Naive thymus-derived CD4-positive, alpha-beta T cell (primary cell): ENCODE measurements around the gene NRL. TPM values are rescaled to one million over a fixed set of nuclear protein-coding genes. Genes with fewer than 3 reads are reported as not detected.
A peak's percentile ranks its signal among the peaks of the same experiment; 100 is the strongest.

ENCODE experiments used
- ATAC-seq: fragments of 150-1000 bp; cut with Tn5 transposase; 2 replicates; pipeline ENCODE4 v1.10.0; 2021; ENCODE audit warnings: mild to moderate bottlenecking, moderate library complexity
- CTCF ChIA-PET: fragments of 350-600 bp; sonication (Branson Sonifier 250); formaldehyde crosslinking; loops from one replicate; lab custom pipeline; 2021; ENCODE audit warnings: antibody characterized with exemption; lab: Charles Lee
- POLR2A ChIA-PET: fragments of 350-600 bp; sonication (Branson Sonifier 250); formaldehyde crosslinking; loops from one replicate; lab custom pipeline; 2021; ENCODE audit warnings: antibody characterized with exemption, inconsistent platforms; lab: Charles Lee
- DNase-seq, 9 donors: peaks; one replicate each; pipeline versions ENCODE4 v3.0.0 to v3.0.0-alpha.2; 2020 to 2022; ENCODE audit warnings: mixed read lengths in 1 of 9
- H3K27ac ChIP-seq: one replicate; pipeline ENCODE4 v1.7.0; 2013; ENCODE audit warnings: mild to moderate bottlenecking, low read depth, low read length, moderate library complexity
- H3K27me3 ChIP-seq, 2 donors: one replicate each; pipeline ENCODE4 v1.7.0; 2013; ENCODE audit warnings: low read length in 2 of 2, mild to moderate bottlenecking in 2 of 2, moderate library complexity in 2 of 2; ENCODE audit not compliant: control insufficient read depth in 2 of 2, insufficient read depth in 2 of 2
- H3K36me3 ChIP-seq, 3 experiments: 1 replicate in 2 of 3; 2 replicates in 1 of 3; pipeline ENCODE4 v1.7.0; 2013; ENCODE audit warnings: low read length in 3 of 3, mild to moderate bottlenecking in 3 of 3, moderate library complexity in 1 of 3; ENCODE audit not compliant: insufficient read depth in 3 of 3, control insufficient read depth in 2 of 3
- H3K4me1 ChIP-seq, 2 donors: one replicate each; pipeline ENCODE4 v1.7.0; 2013; ENCODE audit warnings: low read length in 2 of 2, mild to moderate bottlenecking in 2 of 2, moderate library complexity in 1 of 2; ENCODE audit not compliant: control insufficient read depth in 2 of 2, insufficient read depth in 2 of 2
- H3K4me3 ChIP-seq: 2 replicates; pipeline ENCODE4 v1.7.0; 2013; ENCODE audit warnings: mild to moderate bottlenecking, low read length
- H3K9me3 ChIP-seq, 3 experiments: 1 replicate in 2 of 3; 2 replicates in 1 of 3; pipeline ENCODE4 v1.7.0; 2013; ENCODE audit warnings: low read length in 3 of 3; ENCODE audit not compliant: control insufficient read depth in 2 of 3
- H3K27ac Mint-ChIP-seq, 9 donors: one replicate each; pipeline ENCODE4 v1.8.0; 2020 to 2022; ENCODE audit warnings: mixed read lengths in 9 of 9, mild to moderate bottlenecking in 8 of 9, moderate library complexity in 5 of 9, inconsistent platforms in 2 of 9
- H3K27me3 Mint-ChIP-seq, 5 donors: one replicate each; pipeline ENCODE4 v1.8.0; 2021 to 2022; ENCODE audit warnings: mixed read lengths in 5 of 5, mild to moderate bottlenecking in 1 of 5
- H3K36me3 Mint-ChIP-seq, 5 donors: one replicate each; pipeline ENCODE4 v1.8.0; 2020 to 2022; ENCODE audit warnings: mixed read lengths in 5 of 5, mild to moderate bottlenecking in 3 of 5, inconsistent platforms in 1 of 5
- H3K4me1 Mint-ChIP-seq, 7 donors: one replicate each; pipeline ENCODE4 v1.8.0; 2020 to 2022; ENCODE audit warnings: mixed read lengths in 7 of 7, mild to moderate bottlenecking in 3 of 7, inconsistent platforms in 1 of 7
- H3K4me3 Mint-ChIP-seq, 10 donors: one replicate each; pipeline ENCODE4 v1.8.0; 2020 to 2022; ENCODE audit warnings: mild to moderate bottlenecking in 10 of 10, mixed read lengths in 10 of 10, moderate library complexity in 6 of 10, inconsistent platforms in 2 of 10
- H3K9me3 Mint-ChIP-seq, 11 donors: one replicate each; pipeline ENCODE4 v1.8.0; 2020 to 2022; ENCODE audit warnings: mixed read lengths in 11 of 11, mild to moderate bottlenecking in 4 of 11, inconsistent platforms in 1 of 11, moderate library complexity in 1 of 11
- intact Hi-C, 2 donors: fragments of 100-400 bp; cut with micrococcal nuclease; formaldehyde crosslinking; loops; one replicate each; pipeline ENCODE4 v1.15.1; 2023
- polyA plus RNA-seq, 2 donors: library from polyadenylated mRNA; unstranded; fragments of 300-500 nt; fragmentation: Illumina TruSeq; gene quantifications; one replicate each; pipeline ENCODE4 v1.2.3, GENCODE V29; 2021
- total RNA-seq, 6 experiments: library from RNA in 5 of 6; stranded (reverse) in 5 of 6; gene quantifications; 1 replicate in 5 of 6; 2 replicates in 1 of 6; pipeline ENCODE4 v1.2.3 and lab custom pipeline; 2021 to 2026

NRL gene
- total and polyA plus RNA-seq, 7 experiments from 2014 or later, result 2.1 to 4.5 (median 3.7) TPM

GRCh38 chr14:24137529-24138395 is 23.0 kb upstream of the NRL start:
- Histone ChIP-seq H3K9me3 (no peaks in the 10 kb centered on the region), H3K36me3 (peaks cover 0 to 32% (median 10%) of the 10 kb centered on the region in 3 experiments), H3K27ac (peak overlapping the region; percentile 97), H3K27me3 (no peaks in the 10 kb centered on the region), H3K4me1 (peaks cover 22 to 29% of the 10 kb centered on the region in 2 donors), H3K4me3 (no peak overlapping the region)
- Mint-ChIP-seq H3K27ac (peak overlapping the region; percentile 32 to 94 (median 90)), H3K27me3 (no peaks in the 10 kb centered on the region), H3K4me1 (peaks cover 42 to 68% (median 59%) of the 10 kb centered on the region in 7 donors), H3K36me3 (peaks cover 0 to 41% (median 17%) of the 10 kb centered on the region in 5 donors), H3K9me3 (peaks cover 0 to 2% (median 0%) of the 10 kb centered on the region in 11 donors), H3K4me3 (peak overlapping the region; percentile 74 to 94 (median 92))
- DNase-seq, result no peak
- CTCF ChIA-PET, result interaction anchor here (0.9 to 2.5 kb wide), 4 partner anchors 8 to 28 kb away, joined by 3 to 11 read pairs (median 6); partner anchors contain the start of genes DCAF11, IRF9 and NRL
- POLR2A ChIA-PET, result interaction anchor here (0.8 to 11.7 kb wide), 5 partner anchors 11 to 105 kb away, joined by 4 to 298 read pairs (median 37); partner anchors contain the start of genes DCAF11, IRF9, NRL and PSME2
- no peak for ATAC-seq
- intact Hi-C loops, result loop anchor here in 1 of 2 donors (2.0 kb wide), 1 partner anchor 95 kb away; the partner anchor contains the start of genes GMPR2 and NEDD8

- no peaks in the 10 kb centered on the region for H3K27me3 ChIP-seq
- intact Hi-C loops, result loop anchor here (1.0 to 2.0 kb wide), 11 partner anchors 10 to 162 kb away; partner anchors contain the start of genes IRF9 (in 2 of the 2), PCK2 (in 2 of the 2), RNF31 (in 2 of the 2) and CHMP4A (in 1 of the 2)
- Mint-ChIP-seq H3K27ac (peak overlapping the region; percentile 84 to 94 (median 92)), H3K36me3 (peaks cover 0 to 37% (median 17%) of the 10 kb centered on the region in 5 donors), H3K4me3 (peak overlapping the region; percentile 84 to 94 (median 90)), H3K9me3 (peaks cover 0 to 4% (median 0%) of the 10 kb centered on the region in 11 donors), H3K27me3 (no peaks in the 10 kb centered on the region), H3K4me1 (peaks cover 48 to 71% (median 62%) of the 10 kb centered on the region in 7 donors)
- H3K9me3 ChIP-seq, result no peaks in the 10 kb centered on the region
- peaks cover 19 to 33% of the 10 kb centered on the region in 2 donors for H3K4me1 ChIP-seq
- H3K27ac ChIP-seq, result peak overlapping the region; percentile 97
- DNase-seq (no peak), ATAC-seq (no peak)
- peaks cover 0 to 32% (median 10%) of the 10 kb centered on the region in 3 experiments for H3K36me3 ChIP-seq
- ChIA-PET CTCF (interaction anchor here (1.0 to 2.5 kb wide), 3 partner anchors 22 to 27 kb away, joined by 3 to 11 read pairs (median 10); partner anchors contain the start of genes DCAF11, IRF9 and NRL), POLR2A (interaction anchor here (0.9 to 11.7 kb wide), 10 partner anchors 12 to 134 kb away, joined by 4 to 298 read pairs (median 10); partner anchors contain the start of genes DCAF11, IRF9, MDP1 and NRL)
- peak overlapping the region; percentile 83 for H3K4me3 ChIP-seq
Observed at GRCh38 chr14:24136684-24137528, 22.2 kb upstream of the NRL start.

- H3K4me1 Mint-ChIP-seq, result peaks cover 48 to 70% (median 64%) of the 10 kb centered on the region in 7 donors
- peak; percentile 88 to 97 (median 92) for DNase-seq
- H3K36me3 Mint-ChIP-seq, result peaks cover 0 to 36% (median 17%) of the 10 kb centered on the region in 5 donors
- peak within 1 kb of the TSS; percentile 86 to 98 (median 93) for H3K27ac Mint-ChIP-seq
- ChIA-PET POLR2A (interaction anchor here (0.7 to 11.7 kb wide), 15 partner anchors 13 to 834 kb away, joined by 3 to 298 read pairs (median 5); partner anchors contain the start of genes CHMP4A, DCAF11, IRF9 and MDP1), CTCF (interaction anchor here (0.6 to 2.1 kb wide), 8 partner anchors 11 to 107 kb away, joined by 3 to 11 read pairs (median 3); partner anchors contain the start of genes IRF9 and TINF2)
- Histone ChIP-seq H3K4me3 (peak within 1 kb of the TSS; percentile 83), H3K9me3 (no peaks in the 10 kb centered on the region), H3K4me1 (peaks cover 16 to 37% of the 10 kb centered on the region in 2 donors), H3K36me3 (peaks cover 0 to 29% (median 10%) of the 10 kb centered on the region in 3 experiments), H3K27ac (peak within 1 kb of the TSS; percentile 97), H3K27me3 (no peaks in the 10 kb centered on the region)
- peak within 1 kb of the TSS; percentile 88 to 95 (median 92) for H3K4me3 Mint-ChIP-seq
- no peaks in the 10 kb centered on the region for H3K27me3 Mint-ChIP-seq
- H3K9me3 Mint-ChIP-seq, result peaks cover 0 to 4% (median 0%) of the 10 kb centered on the region in 11 donors
- intact Hi-C loops, result loop anchor here (1.0 to 2.0 kb wide), 11 partner anchors 9 to 163 kb away; partner anchors contain the start of genes IRF9 (in 2 of the 2), PCK2 (in 2 of the 2), RNF31 (in 2 of the 2) and CHMP4A (in 1 of the 2)
- peak; percentile 99 for ATAC-seq
Observed at GRCh38 chr14:24135834-24136683, 21.3 kb upstream of the NRL start, which contains the start of gene PSME1. Gene PSME1, plus strand, starts transcription at chr14:24136194. Its CDS starts 69 bp downstream, at chr14:24136263.

DNA sequence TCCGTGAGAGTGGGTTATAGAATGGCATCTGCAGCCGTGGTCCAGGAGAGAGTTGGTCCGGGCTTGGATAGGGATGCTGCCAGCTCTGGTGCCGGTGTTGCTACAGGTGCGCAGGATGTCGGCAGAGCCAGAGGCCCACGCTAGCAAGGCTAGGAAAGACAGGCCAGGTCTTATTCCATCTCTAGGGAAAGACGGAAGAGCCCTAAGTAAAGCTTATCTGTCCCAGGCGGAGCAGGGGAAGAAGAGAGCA is 20.8 kb upstream of the NRL start:
- peaks cover 0 to 37% (median 17%) of the 10 kb centered on the region in 5 donors for H3K36me3 Mint-ChIP-seq
- peaks cover 48 to 71% (median 61%) of the 10 kb centered on the region in 7 donors for H3K4me1 Mint-ChIP-seq
- DNase-seq, result no peak
- H3K9me3 ChIP-seq, result no peaks in the 10 kb centered on the region
- H3K4me1 ChIP-seq, result peaks cover 16 to 37% of the 10 kb centered on the region in 2 donors
- peak overlapping the region; percentile 97 for H3K27ac ChIP-seq
- intact Hi-C loops, result no loop called here
- H3K4me3 ChIP-seq, result peak overlapping the region; percentile 83
- ChIA-PET POLR2A (interaction anchor here (1.0 to 11.7 kb wide), 13 partner anchors 13 to 136 kb away, joined by 3 to 298 read pairs (median 7); partner anchors contain the start of genes CHMP4A, DCAF11, IRF9 and MDP1), CTCF (interaction anchor here (0.6 to 2.1 kb wide), 8 partner anchors 11 to 107 kb away, joined by 3 to 11 read pairs (median 3); partner anchors contain the start of genes IRF9 and TINF2)
- H3K27me3 ChIP-seq, result no peaks in the 10 kb centered on the region
- ATAC-seq, result no peak
- peaks cover 0 to 28% (median 10%) of the 10 kb centered on the region in 3 experiments for H3K36me3 ChIP-seq
- no peaks in the 10 kb centered on the region for H3K27me3 Mint-ChIP-seq
- H3K27ac Mint-ChIP-seq, result peak overlapping the region; percentile 86 to 98 (median 91)
- peaks cover 0 to 4% (median 0%) of the 10 kb centered on the region in 11 donors for H3K9me3 Mint-ChIP-seq
- H3K4me3 Mint-ChIP-seq, result peak overlapping the region; percentile 80 to 95 (median 92)

GRCh38 chr14:24133735-24134134 is 19.0 kb upstream of the NRL start:
- ATAC-seq (no peak), DNase-seq (no peak)
- CTCF ChIA-PET, result interaction anchor here (0.6 to 1.4 kb wide), 3 partner anchors 18 to 149 kb away, joined by 3 to 5 read pairs (median 4); partner anchors contain the start of gene TINF2
- POLR2A ChIA-PET, result interaction anchor here (0.6 to 11.7 kb wide), 10 partner anchors 13 to 1537 kb away, joined by 3 to 298 read pairs (median 4); partner anchors contain the start of genes DCAF11, IRF9, NRL and PSME2
- Mint-ChIP-seq H3K36me3 (peaks cover 0 to 22% (median 8%) of the 10 kb centered on the region in 5 donors), H3K4me3 (no peak overlapping the region), H3K9me3 (peaks cover 0 to 4% (median 0%) of the 10 kb centered on the region in 11 donors), H3K27me3 (no peaks in the 10 kb centered on the region), H3K27ac (peak overlapping the region in 3 of 9 donors; percentile 25 to 92 (median 73)), H3K4me1 (peaks cover 36 to 55% (median 47%) of the 10 kb centered on the region in 7 donors)
- no peaks in the 10 kb centered on the region for H3K27me3 ChIP-seq
- H3K36me3 ChIP-seq, result peaks cover 0 to 18% (median 10%) of the 10 kb centered on the region in 3 experiments
- H3K4me1 ChIP-seq, result peaks cover 16 to 33% of the 10 kb centered on the region in 2 donors
- H3K27ac ChIP-seq, result no peak overlapping the region
- intact Hi-C loops, result no loop called here
- no peaks in the 10 kb centered on the region for H3K9me3 ChIP-seq
- H3K4me3 ChIP-seq, result no peak overlapping the region
